NAMALWA (cell line): ENCODE results near the gene GIPR.
A peak's percentile ranks its signal among the peaks of the same experiment; 100 is the strongest.

Source experiments
- DNase-seq: peaks from one replicate; pipeline ENCODE4 v3.0.0-alpha.2; 2015; ENCODE audit warnings: low spot score

The GIPR gene

DNA sequence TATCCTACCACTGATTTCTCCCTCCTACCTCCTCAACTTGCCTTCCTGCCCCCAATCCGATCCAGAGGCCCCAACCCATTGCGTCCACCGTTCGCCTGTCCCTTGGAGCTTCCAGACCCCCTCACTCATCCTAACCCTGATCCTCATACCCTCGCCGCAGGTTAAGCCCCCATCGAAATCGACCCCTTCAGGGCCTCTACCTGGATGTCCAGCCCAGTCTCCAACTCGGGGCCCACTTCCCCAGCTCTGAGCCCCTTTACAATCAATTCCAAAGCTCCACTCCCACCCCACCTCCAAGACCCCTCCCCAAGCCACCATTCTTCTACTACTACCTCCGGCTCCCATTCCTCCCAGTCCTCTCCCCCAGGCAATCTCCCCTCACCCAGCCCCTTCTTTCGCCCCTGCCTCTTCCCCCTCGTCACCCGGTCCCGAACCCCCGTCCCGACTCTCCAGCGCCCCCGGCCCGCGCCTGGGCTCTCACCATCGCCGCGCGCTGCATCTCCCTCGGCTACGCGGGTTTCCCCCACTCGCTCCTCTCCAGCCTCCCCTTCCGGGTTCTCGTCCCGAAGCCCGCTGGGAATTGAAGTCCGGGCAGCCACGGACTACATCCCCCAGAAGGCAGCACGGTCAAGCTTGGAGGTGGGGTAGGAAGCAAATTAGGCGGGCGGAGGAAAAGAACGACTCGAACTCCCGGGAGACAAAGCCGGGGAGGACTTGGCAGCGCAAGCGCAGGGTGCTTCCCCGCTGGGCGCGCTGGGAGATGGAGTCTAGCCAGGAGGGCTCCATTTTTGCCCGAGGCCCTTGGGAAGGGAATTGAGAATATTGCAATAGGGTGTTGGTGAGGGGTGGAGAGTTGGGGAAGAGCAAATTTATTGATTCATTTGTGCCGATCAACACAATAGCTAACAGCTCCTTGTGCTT, 62.6 kb downstream of the GIPR start, which contains the start of gene FBXO46:
TSS of gene FBXO46 (minus strand) at position 529 of the 921 bp plus-strand sequence. CDS start 17,401 bp downstream, outside the sequence.
- peak; percentile 99 for DNase-seq
